Effector CD8-positive, alpha-beta T cell (primary cell): Measurements from ENCODE around the gene SCN4A.
"Not testable (repeated sequence)": the region's sequence is repeated elsewhere in the genome, so short reads cannot be mapped to it uniquely, and the experiment has no call there.

Source experiments
- DNase-seq: peaks from one replicate; lab custom pipeline; 2025; lab: John Stamatoyannopoulos, UW

The SCN4A gene

GRCh38 chr17:63934183-63935112 is 38.3 kb downstream of the SCN4A start:
- DNase-seq, result no peak

DNA sequence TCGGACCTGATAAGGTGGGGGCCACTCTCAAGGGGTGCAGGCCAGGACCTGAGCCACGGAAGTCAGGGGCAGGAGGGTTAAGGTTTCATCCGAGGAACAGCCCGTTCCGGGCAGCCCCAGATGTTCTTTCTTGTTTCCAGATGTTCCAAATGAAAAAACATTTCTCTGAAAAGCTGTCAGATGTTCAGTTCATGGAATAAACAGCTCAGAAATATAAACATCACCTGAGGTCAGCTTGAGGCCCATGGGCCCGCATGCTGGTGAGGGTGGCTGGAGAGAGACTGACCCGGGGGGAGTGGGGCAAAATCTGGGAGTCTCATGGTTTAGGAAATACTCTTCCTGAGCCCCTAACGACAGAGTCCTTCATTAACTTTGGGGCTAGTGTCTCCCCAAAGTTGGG is 39.1 kb downstream of the SCN4A start:
- DNase-seq, result no peak

DNA sequence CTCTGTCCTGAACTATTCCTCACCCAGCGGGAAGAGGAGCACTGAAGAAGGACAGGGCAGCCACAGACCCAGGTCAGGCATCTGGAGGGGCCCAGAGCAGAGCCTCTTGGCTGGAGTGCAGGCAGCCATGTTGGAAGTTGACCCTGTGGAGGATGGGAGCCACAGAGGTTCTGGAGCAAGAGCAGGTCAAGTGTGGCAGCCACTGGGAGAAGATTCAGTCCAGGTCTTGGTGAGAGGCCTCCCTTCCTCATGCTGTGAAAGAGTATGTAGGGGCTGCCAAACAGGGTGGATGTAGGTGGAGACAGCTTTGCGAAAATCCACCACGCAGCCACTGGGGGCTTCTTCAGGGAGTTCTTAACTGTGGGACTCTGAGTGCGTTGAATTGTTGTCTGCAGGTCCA is 40.0 kb downstream of the SCN4A start:
- DNase-seq, result no peak

GRCh38 chr17:63931981-63932561 is 40.6 kb downstream of the SCN4A start, which contains the start of gene CD79B:
TSS of gene CD79B (minus strand) at chr17:63932331. CDS start at chr17:63932261, 70 bp downstream.
- DNase-seq, result no peak

DNA sequence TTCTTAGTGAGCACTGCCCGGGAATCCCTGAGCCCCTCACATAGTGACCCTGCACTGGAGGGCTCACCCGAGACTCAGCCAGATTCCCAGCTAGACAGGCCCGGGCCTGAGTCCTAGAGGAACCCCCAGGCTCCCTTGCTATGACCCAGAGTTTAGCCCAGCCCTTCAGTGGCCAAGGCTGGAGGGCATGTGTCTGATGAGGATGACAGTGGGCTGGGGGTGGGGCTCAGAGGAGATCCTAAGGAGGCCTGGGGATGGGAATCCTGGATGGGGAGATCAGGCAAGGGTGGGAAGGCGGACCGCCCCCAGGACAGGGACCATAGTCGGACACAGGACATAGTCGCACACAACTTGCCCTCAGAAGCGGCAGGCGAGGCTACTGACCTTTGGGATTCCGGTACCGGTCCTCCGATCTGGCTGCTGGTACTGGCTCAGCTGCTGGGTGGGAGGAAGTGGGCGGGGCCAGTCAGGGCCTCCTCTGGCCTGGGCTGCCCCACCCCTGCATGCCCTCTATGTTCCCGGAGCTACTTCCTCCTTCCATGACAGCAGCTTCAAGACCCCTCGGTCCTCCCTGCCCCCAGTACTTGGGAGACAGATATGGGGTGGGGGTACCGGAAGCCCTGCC is 41.7 kb downstream of the SCN4A start:
- peak; percentile 42 for DNase-seq

GRCh38 chr17:63929860-63930766 is 42.6 kb downstream of the SCN4A start:
- no peak for DNase-seq

- no peak for DNase-seq
Observed at GRCh38 chr17:63928966-63929695, 43.6 kb downstream of the SCN4A start.

GRCh38 chr17:63928172-63928666 is 44.5 kb downstream of the SCN4A start:
- no peak for DNase-seq

DNA sequence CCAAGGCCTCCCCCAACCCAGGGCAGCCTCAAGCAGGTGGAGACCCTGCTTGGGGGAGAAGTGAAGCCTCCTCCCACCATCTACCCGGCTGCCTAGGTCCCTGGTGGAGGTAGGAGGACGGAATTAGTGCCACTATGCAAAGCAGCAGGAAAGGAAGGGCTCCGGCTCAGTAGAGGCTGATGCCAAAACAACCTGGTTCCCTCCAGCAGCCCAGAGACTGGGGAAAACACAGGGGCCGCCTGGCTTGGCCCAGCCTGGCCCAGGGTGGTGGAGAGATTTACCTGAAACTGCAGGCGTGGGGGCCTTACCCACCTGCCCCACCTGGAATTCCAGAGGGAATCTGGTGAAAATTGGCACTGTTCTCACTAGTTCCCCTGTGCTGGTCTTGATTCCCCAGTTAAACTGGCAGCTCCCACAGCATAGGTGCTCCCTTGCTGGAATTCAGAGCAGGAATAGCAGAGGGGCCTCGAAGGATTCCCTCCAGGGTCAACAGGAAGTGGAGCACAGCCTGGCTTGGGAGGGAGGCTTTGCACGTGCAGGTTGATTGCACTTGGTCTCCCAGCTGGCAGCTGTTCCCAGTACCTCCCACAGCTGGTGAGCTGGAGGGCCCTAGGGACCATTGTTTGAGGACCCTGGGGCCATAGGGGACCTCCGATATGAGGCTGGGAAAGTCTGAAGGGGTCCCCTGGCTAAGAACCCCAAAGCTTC is 45.1 kb downstream of the SCN4A start:
- DNase-seq, result no peak

GRCh38 chr17:63926164-63926563 is 46.6 kb downstream of the SCN4A start:
- no peak for DNase-seq

DNA sequence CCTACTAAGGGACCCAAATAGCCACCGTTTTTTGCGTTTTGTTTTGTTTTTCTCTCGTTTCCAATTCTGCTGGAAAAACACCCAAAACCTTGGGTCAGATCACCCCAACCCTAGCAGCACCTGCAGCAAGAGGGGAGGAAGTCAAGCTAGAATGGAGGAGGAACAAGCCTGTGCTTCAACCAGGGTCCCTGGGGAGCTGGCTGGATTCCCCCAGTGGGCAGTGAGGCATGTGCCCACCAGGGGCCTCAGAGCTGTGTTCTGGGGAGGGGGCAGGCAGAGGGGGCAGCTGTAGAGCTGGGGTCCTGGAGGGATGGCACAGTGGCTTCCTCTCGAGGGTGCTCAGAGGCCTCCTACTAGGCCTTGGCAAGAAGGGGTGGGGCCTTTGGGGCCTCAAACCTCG is 47.1 kb downstream of the SCN4A start:
- no peak for DNase-seq

GRCh38 chr17:63922402-63922801 is 50.3 kb downstream of the SCN4A start:
- not testable (repeated sequence) for DNase-seq

DNA sequence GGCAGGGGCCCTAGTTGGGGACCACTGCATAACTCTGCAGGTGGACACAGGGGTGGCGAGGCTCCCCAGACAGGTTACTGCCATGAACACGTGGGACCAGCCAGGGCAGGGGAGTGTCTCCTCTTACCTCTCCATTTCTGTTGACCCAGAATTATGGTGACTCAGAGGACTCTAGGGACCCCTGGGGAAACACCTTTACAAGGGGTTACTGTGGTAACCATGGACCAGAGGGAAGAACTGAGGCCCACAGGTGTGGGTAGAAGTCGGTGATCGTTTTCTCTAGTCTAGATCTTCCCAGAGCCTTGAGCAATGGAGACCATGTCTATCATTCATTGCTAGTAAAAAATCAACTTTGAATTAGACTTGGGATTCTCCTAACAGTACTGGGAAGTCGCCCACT is 51.9 kb downstream of the SCN4A start:
- not testable (repeated sequence) for DNase-seq

GRCh38 chr17:63920050-63920449 is 52.7 kb downstream of the SCN4A start:
- DNase-seq, result not testable (repeated sequence)

DNA sequence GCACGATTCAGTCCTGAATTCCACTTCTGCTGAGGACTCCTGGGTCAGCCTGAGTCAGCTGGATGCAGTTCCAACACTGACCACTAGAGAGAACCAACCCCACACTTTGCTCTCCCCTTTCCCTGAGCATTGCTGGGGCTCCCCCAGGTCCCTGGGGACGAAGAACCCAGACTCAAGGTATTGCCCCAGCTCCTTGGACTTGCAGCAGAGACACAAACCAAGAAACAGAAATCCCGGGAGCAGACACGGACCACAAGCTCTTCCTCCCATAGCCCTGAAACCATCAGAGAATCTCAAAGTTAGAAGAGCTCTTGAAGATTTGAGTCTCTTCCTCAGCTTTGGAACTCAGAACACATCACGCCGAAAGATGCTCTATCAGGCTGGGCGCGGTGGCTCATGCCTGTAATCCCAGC is 53.4 kb downstream of the SCN4A start:
- DNase-seq, result peak; percentile 55

DNA sequence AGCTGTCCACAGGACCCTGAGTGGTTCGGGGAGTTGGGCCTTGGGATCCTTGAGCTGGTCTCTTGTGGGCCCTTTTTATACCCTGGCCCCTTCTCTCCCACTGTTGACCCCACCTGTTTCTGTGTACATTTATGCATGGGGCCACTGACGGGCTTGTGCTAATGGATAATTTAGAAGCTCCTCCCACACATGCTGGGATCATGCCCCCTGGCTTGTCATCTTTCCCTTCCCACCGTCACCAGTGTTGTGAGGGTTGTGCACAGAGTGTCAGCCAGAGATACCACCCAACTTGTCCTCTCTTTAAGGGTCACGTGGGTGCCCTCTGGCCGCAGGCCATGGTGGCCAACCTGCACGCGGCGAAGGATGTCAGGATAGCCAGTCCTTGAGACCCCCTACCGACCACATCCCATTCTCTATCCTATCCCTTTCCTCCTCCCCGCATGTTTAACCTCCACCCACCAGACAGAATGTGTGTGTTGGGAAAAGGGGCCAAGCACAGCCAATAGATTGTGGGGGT is 53.9 kb downstream of the SCN4A start, which contains the start of gene GH1:
Gene GH1 (minus strand): TSS at position 51 of the 517 bp plus-strand sequence. CDS start 63 bp downstream, outside the sequence.
- not testable (repeated sequence) for DNase-seq

GRCh38 chr17:63918305-63918704 is 54.4 kb downstream of the SCN4A start:
- no peak for DNase-seq

DNA sequence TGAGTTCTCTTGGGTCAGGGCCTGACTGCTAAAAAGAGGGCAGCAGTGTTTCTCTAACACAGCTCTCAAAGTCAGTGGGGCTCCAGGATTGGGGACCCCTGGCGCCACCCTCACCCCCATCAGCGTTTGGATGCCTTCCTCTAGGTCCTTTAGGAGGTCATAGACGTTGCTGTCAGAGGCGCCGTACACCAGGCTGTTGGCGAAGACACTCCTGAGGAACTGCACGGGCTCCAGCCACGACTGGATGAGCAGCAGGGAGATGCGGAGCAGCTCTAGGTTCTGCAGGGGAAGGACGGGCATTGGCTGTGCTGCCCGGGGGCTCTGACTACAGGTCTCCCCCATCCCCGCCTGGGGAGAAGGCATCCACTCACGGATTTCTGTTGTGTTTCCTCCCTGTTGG is 55.1 kb downstream of the SCN4A start:
- no peak for DNase-seq

- not testable (repeated sequence) for DNase-seq
Observed at GRCh38 chr17:63917206-63917605, 55.5 kb downstream of the SCN4A start.
